ENCODE data around the gene ANKRD12.

GRCh38 chr18:9124824-9125223 is 11.8 kb upstream of the ANKRD12 start:
- TF ChIP-seq ATF3 (IDR thresholded peaks at IDR 0.05), result no peak
- TF ChIP-seq CTCF (IDR thresholded peaks at IDR 0.05; ENCODE audit: low read depth, low read length, missing input control), result no peak
- TF ChIP-seq SP1 (IDR thresholded peaks at IDR 0.05), result no peak
- TF ChIP-seq RAD21 (IDR thresholded peaks at IDR 0.05), result no peak
- TF ChIP-seq JUND (IDR thresholded peaks at IDR 0.05), result no peak
- TF ChIP-seq REST (IDR thresholded peaks at IDR 0.05), result no peak
- no peak for TF ChIP-seq ZBTB33 (IDR thresholded peaks at IDR 0.05)

Data from liver (tissue), 3 donors.